Caco-2 (cell line): Measurements from ENCODE around the gene DUSP11. TPM values are rescaled to one million over a fixed set of nuclear protein-coding genes. Genes with fewer than 3 reads are reported as not detected.
"Not testable (repeated sequence)": the region's sequence is repeated elsewhere in the genome, so short reads cannot be mapped to it uniquely, and the experiment has no call there.

ENCODE experiments used
- BruUV-seq: library from RNA; stranded (reverse); fragments of 400-500 nt; replicated peaks from 2 replicates; lab custom pipeline; 2021; lab: Mats Ljungman, UMichigan
- CTCF ChIA-PET: fragments of 300-600 bp; sonication (Branson Sonifier 250); formaldehyde crosslinking; loops from one replicate; lab custom pipeline; 2022; ENCODE audit warnings: antibody characterized with exemption; lab: Charles Lee
- POLR2A ChIA-PET: fragments of 300-600 bp; sonication (Branson Sonifier 250); formaldehyde crosslinking; loops from one replicate; lab custom pipeline; 2022; ENCODE audit warnings: antibody characterized with exemption; lab: Charles Lee
- DNase-seq, 2 experiments: peaks; one replicate each; pipeline versions ENCODE4 v3.0.0 to v3.0.0-alpha.2; 2020 to 2022
- H3K27me3 ChIP-seq: replicated peaks from 2 replicates; pipeline ENCODE4 v1.6.0; 2011; ENCODE audit warnings: low read length; ENCODE audit not compliant: control insufficient read depth, insufficient read depth
- H3K36me3 ChIP-seq: 2 replicates; pipeline ENCODE4 v1.5.1; 2011; ENCODE audit warnings: low read length; ENCODE audit not compliant: control insufficient read depth, insufficient read depth
- H3K4me1 ChIP-seq: fragments of 250-450 bp; sonication (Bioruptor Pico); 2 replicates; pipeline ENCODE4 v1.5.1; 2020; ENCODE audit warnings: mild to moderate bottlenecking
- H3K4me3 ChIP-seq: 2 replicates; pipeline ENCODE4 v1.5.1; 2011; ENCODE audit warnings: low read depth, mild to moderate bottlenecking, control low read depth, low read length
- H3K9me3 ChIP-seq: fragments of 250-450 bp; sonication (Bioruptor Pico); 2 replicates; pipeline ENCODE4 v1.5.1; 2020; ENCODE audit warnings: mild to moderate bottlenecking, moderate library complexity
- H3K27ac Mint-ChIP-seq: one replicate; pipeline ENCODE4 v1.8.0; 2022; ENCODE audit warnings: mixed read lengths; ENCODE audit not compliant: unreplicated experiment
- H3K27me3 Mint-ChIP-seq: one replicate; pipeline ENCODE4 v1.8.0; 2022; ENCODE audit warnings: mixed read lengths; ENCODE audit not compliant: insufficient read depth, unreplicated experiment
- H3K36me3 Mint-ChIP-seq: one replicate; pipeline ENCODE4 v1.8.0; 2022; ENCODE audit warnings: mild to moderate bottlenecking, mixed read lengths; ENCODE audit not compliant: insufficient read depth, unreplicated experiment
- H3K4me1 Mint-ChIP-seq: one replicate; pipeline ENCODE4 v1.8.0; 2022; ENCODE audit warnings: low read depth, mixed read lengths; ENCODE audit not compliant: unreplicated experiment
- H3K4me3 Mint-ChIP-seq: one replicate; pipeline ENCODE4 v1.8.0; 2022; ENCODE audit warnings: mild to moderate bottlenecking, moderate library complexity, mixed read lengths; ENCODE audit not compliant: unreplicated experiment
- H3K9me3 Mint-ChIP-seq: one replicate; pipeline ENCODE4 v1.8.0; 2022; ENCODE audit warnings: mixed read lengths; ENCODE audit not compliant: unreplicated experiment
- intact Hi-C: fragments of 100-400 bp; cut with micrococcal nuclease; formaldehyde crosslinking; loops from one replicate; pipeline ENCODE4 v1.10.0; 2022; ENCODE audit not compliant: unreplicated experiment
- total RNA-seq: library from RNA; stranded (reverse); gene quantifications from 2 replicates; pipeline ENCODE4 v1.2.3, GENCODE V29; 2022
- TF ChIP-seq, protein P1 (sequence below), 2 experiments: fragments of 200-600 bp in 1 of 2; IDR thresholded peaks; 1 replicate in 1 of 2; 2 replicates in 1 of 2; pipeline versions ENCODE4 v1.5.1 to v1.8.0; 2011 to 2022; ENCODE audit warnings: antibody characterized with exemption in 1 of 2, control low read depth in 1 of 2, inconsistent platforms in 1 of 2, low read depth in 1 of 2, low read length in 1 of 2, mild to moderate bottlenecking in 1 of 2, moderate library complexity in 1 of 2; ENCODE audit not compliant: insufficient read depth in 1 of 2, severe bottlenecking in 1 of 2, unreplicated experiment in 1 of 2

Gene DUSP11
- total RNA-seq, 1 experiment from 2014 or later = 24.3 TPM

DNA sequence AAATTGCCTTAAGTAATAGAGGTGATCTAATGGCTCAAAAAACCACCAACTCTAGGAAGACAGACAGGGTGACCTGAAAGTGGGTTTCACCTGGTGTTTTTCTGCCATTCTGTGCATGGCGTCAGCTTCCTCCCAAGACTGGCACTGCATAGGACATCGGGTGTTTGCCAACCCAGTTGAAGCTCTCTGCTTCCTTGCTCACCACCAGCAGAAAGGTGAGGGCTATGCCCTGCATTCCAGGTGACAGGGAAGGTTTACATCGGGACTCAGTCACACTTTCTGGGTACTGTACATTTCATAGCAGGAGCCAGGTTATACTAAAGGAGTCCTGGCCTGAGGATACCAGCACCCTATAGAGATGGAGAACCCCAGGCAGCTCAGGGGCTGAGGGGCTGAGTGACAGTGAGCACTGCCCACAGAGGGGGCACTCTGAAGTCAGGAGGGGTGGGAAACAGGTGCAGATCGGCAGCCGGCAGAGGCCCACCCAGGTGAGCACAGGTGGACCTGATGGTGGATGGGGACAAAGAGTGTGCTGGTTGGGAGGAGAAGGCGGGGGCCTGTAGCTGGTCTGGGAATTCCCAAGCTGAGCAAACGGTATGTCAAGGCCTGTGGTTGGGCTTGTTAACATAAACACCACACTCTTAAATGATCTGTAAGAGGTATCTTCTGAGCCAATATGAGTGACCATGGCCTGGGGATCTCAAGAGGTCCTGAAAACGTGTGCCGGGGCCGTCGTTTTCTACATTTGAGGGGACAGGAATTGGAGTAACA lies 60.9 kb downstream of the DUSP11 start:
- no peak for DNase-seq
- Histone ChIP-seq H3K4me1 (no peaks in the 10 kb centered on the region), H3K9me3 (no peaks in the 10 kb centered on the region), H3K4me3 (no peak overlapping the region), H3K27me3 (no peaks in the 10 kb centered on the region), H3K36me3 (no peaks in the 10 kb centered on the region)
- intact Hi-C loops = no loop called here
- no peaks in the 10 kb centered on the region for H3K9me3 Mint-ChIP-seq
- no TSS peak for BruUV-seq
- TF ChIP-seq, protein P1, sequence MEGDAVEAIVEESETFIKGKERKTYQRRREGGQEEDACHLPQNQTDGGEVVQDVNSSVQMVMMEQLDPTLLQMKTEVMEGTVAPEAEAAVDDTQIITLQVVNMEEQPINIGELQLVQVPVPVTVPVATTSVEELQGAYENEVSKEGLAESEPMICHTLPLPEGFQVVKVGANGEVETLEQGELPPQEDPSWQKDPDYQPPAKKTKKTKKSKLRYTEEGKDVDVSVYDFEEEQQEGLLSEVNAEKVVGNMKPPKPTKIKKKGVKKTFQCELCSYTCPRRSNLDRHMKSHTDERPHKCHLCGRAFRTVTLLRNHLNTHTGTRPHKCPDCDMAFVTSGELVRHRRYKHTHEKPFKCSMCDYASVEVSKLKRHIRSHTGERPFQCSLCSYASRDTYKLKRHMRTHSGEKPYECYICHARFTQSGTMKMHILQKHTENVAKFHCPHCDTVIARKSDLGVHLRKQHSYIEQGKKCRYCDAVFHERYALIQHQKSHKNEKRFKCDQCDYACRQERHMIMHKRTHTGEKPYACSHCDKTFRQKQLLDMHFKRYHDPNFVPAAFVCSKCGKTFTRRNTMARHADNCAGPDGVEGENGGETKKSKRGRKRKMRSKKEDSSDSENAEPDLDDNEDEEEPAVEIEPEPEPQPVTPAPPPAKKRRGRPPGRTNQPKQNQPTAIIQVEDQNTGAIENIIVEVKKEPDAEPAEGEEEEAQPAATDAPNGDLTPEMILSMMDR (IDR thresholded peaks at IDR 0.05; ENCODE audit: insufficient read depth in 1 of 2, low read depth in 1 of 2, low read length in 1 of 2, severe bottlenecking in 1 of 2, unreplicated experiment in 1 of 2) = no peak
- no peaks in the 10 kb centered on the region for H3K36me3 Mint-ChIP-seq
- H3K4me3 Mint-ChIP-seq = no peak overlapping the region
- no peaks in the 10 kb centered on the region for H3K4me1 Mint-ChIP-seq
- H3K27ac Mint-ChIP-seq = no peak overlapping the region
- POLR2A ChIA-PET = no interaction called here
- CTCF ChIA-PET = no interaction called here
- H3K27me3 Mint-ChIP-seq = peaks cover 3% of the 10 kb centered on the region

DNA sequence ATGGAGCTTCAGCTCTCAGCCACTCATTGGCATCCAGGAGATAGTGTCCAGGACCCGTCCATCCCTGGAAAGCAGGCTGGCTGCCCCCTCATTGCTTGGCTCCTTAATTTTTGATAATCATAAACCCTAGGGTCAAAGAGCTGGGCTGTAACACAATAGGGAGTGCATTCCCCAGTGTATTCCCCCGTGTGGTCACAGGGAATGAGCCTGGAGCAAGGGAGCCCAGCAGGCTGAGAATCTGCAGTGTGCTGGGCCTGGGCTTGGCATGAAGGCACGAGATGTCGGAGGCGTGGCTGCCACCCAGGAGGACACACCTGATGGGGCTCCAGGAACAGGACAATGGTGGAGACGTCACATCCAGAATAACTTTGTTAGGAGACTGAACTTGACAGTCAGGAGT lies 61.5 kb downstream of the DUSP11 start:
- Mint-ChIP-seq H3K4me3 (no peak overlapping the region), H3K27ac (no peak overlapping the region), H3K27me3 (peaks cover 4% of the 10 kb centered on the region), H3K9me3 (no peaks in the 10 kb centered on the region), H3K4me1 (no peaks in the 10 kb centered on the region), H3K36me3 (no peaks in the 10 kb centered on the region)
- ChIA-PET POLR2A (no interaction called here), CTCF (no interaction called here)
- Histone ChIP-seq H3K27me3 (no peaks in the 10 kb centered on the region), H3K4me3 (no peak overlapping the region), H3K4me1 (no peaks in the 10 kb centered on the region), H3K36me3 (no peaks in the 10 kb centered on the region), H3K9me3 (no peaks in the 10 kb centered on the region)
- intact Hi-C loops = no loop called here
- no peak for DNase-seq
- BruUV-seq = no TSS peak
- TF ChIP-seq, protein P1 (IDR thresholded peaks at IDR 0.05; ENCODE audit: insufficient read depth in 1 of 2, low read depth in 1 of 2, low read length in 1 of 2, severe bottlenecking in 1 of 2, unreplicated experiment in 1 of 2) = no peak

DNA sequence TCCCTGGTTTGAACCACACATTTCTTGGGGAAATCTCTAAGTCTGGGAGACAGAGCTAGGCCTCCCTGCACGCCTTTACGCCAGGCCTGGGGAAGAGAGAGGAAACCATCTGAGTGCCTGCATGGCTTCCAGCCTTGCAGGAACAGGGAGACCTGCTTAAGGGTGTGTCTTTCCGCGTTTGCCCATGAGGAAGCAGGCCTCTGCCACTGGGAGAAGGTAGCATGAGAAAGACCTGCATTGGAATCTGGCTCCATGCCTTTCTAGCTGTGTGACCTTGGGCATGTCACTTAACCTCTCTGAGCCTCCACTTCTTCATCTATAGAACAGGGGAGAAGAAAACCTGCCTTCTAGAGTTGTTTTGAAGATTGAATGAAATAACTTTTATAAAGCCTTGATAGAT lies 62.2 kb downstream of the DUSP11 start:
- H3K4me3 ChIP-seq, POLR2A ChIA-PET, DNase-seq, H3K4me1 ChIP-seq, H3K27me3 ChIP-seq, H3K27me3 Mint-ChIP-seq, intact Hi-C loops, H3K4me1 Mint-ChIP-seq, H3K36me3 ChIP-seq, H3K9me3 ChIP-seq, CTCF ChIA-PET, H3K36me3 Mint-ChIP-seq, H3K27ac Mint-ChIP-seq, H3K9me3 Mint-ChIP-seq, BruUV-seq, H3K4me3 Mint-ChIP-seq: not testable (repeated sequence)
